CD4-positive, alpha-beta T cell (primary cell): ENCODE results near the gene MID2. TPM values are rescaled to one million over a fixed set of nuclear protein-coding genes. Genes with fewer than 3 reads are reported as not detected.
"Not testable (repeated sequence)": the region's sequence is repeated elsewhere in the genome, so short reads cannot be mapped to it uniquely, and the experiment has no call there.

Experiments used
- ATAC-seq: fragments of 200-7000 bp; cut with Tn5 transposase; one replicate; pipeline ENCODE4 v1.10.0; 2022; ENCODE audit warnings: mild to moderate bottlenecking; ENCODE audit not compliant: poor library complexity
- CTCF ChIA-PET: fragments of 350-600 bp; sonication (Branson Sonifier 250); formaldehyde crosslinking; loops from one replicate; lab custom pipeline; 2021; ENCODE audit warnings: antibody characterized with exemption, inconsistent platforms; lab: Charles Lee
- POLR2A ChIA-PET: fragments of 350-600 bp; sonication (Branson Sonifier 250); formaldehyde crosslinking; loops from one replicate; lab custom pipeline; 2021; ENCODE audit warnings: antibody characterized with exemption, inconsistent platforms; lab: Charles Lee
- DNase-seq, 14 experiments: peaks; one replicate each; pipeline ENCODE4 v3.0.0-alpha.2; 2013 to 2020; ENCODE audit warnings: mixed read lengths in 2 of 14
- H3K27ac ChIP-seq, 2 donors: one replicate each; pipeline versions ENCODE4 v1.5.1 to v1.7.0; 2013; ENCODE audit warnings: low read length in 2 of 2, low read depth in 1 of 2, mild to moderate bottlenecking in 1 of 2
- H3K27me3 ChIP-seq, 2 experiments: 1 replicate in 1 of 2; 2 replicates in 1 of 2; pipeline versions ENCODE4 v1.6.1 to v1.7.0; 2013; ENCODE audit warnings: low read length in 2 of 2, control low read depth in 1 of 2, mild to moderate bottlenecking in 1 of 2, moderate library complexity in 1 of 2; ENCODE audit not compliant: insufficient read depth in 2 of 2, control insufficient read depth in 1 of 2
- H3K36me3 ChIP-seq: one replicate; pipeline ENCODE4 v1.6.1; 2013; ENCODE audit warnings: low read length, control low read depth; ENCODE audit not compliant: insufficient read depth
- H3K4me1 ChIP-seq: one replicate; pipeline ENCODE4 v1.6.1; 2013; ENCODE audit warnings: low read length, control low read depth; ENCODE audit not compliant: insufficient read depth
- H3K4me3 ChIP-seq: one replicate; pipeline ENCODE4 v1.5.1; 2013; ENCODE audit warnings: mild to moderate bottlenecking, low read length, moderate library complexity
- H3K9me3 ChIP-seq, 2 experiments: 1 replicate in 1 of 2; 2 replicates in 1 of 2; pipeline versions ENCODE4 v1.6.1 to v1.7.0; 2013; ENCODE audit warnings: low read length in 2 of 2, mild to moderate bottlenecking in 2 of 2, control low read depth in 1 of 2, moderate library complexity in 1 of 2; ENCODE audit not compliant: control insufficient read depth in 1 of 2, insufficient read depth in 1 of 2
- H3K27ac Mint-ChIP-seq: one replicate; pipeline ENCODE4 v1.8.0; 2020; ENCODE audit warnings: mixed read lengths
- H3K27me3 Mint-ChIP-seq: one replicate; pipeline ENCODE4 v1.8.0; 2021; ENCODE audit warnings: mixed read lengths
- H3K36me3 Mint-ChIP-seq: one replicate; pipeline ENCODE4 v1.8.0; 2021; ENCODE audit warnings: low read depth, mixed read lengths
- H3K4me1 Mint-ChIP-seq: one replicate; pipeline ENCODE4 v1.8.0; 2021; ENCODE audit warnings: low read depth, mixed read lengths
- H3K4me3 Mint-ChIP-seq: one replicate; pipeline ENCODE4 v1.8.0; 2020; ENCODE audit warnings: mild to moderate bottlenecking, mixed read lengths
- H3K9me3 Mint-ChIP-seq: one replicate; pipeline ENCODE4 v1.8.0; 2020; ENCODE audit warnings: mixed read lengths
- intact Hi-C, 2 experiments: fragments of 100-400 bp; cut with DNase I in 1 of 2; cut with micrococcal nuclease in 1 of 2; formaldehyde crosslinking; loops; one replicate each; pipeline versions ENCODE4 v1.15.1 to v1.9.0; 2023 to 2025; cut with DNase I, micrococcal nuclease
- total RNA-seq, 174 experiments: library from RNA in 2 of 174; stranded (reverse) in 2 of 174; gene quantifications; one replicate each; pipeline ENCODE4 v1.2.3 and lab custom pipeline; 2021 to 2026
- TF ChIP-seq, protein P1 (sequence below): fragments of 200-600 bp; IDR thresholded peaks from one replicate; pipeline ENCODE4 v1.8.0; 2022; ENCODE audit warnings: antibody characterized with exemption, mild to moderate bottlenecking

MID2 gene
- total RNA-seq, 2 experiments from 2014 or later: 15.7 to 16.9 TPM

DNA sequence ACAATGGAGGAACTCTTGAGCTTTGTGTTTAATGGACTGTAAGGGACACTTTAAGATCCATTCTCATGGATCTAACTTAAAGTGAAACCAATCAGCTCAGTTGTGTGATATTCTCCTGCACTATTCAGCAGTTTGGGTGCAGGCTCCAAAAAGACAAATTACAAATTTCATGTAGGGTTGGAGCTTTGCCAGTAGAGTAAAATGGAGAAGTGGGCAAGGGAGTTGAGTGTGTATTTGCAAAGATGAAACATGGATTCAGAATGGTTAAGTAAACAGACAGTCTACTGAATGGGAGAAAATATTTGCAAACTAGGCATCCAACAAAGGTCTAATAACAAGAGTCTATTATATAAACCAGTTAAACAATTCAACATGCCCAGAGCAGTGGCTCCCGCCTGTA, 21.2 kb upstream of the MID2 start:
- H3K9me3 ChIP-seq: no peaks in the 10 kb centered on the region
- ChIA-PET POLR2A (no interaction called here), CTCF (no interaction called here)
- H3K27ac ChIP-seq: no peak overlapping the region
- Mint-ChIP-seq H3K4me1 (no peaks in the 10 kb centered on the region), H3K4me3 (no peak overlapping the region), H3K27me3 (peaks cover 22% of the 10 kb centered on the region), H3K27ac (no peak overlapping the region), H3K9me3 (no peaks in the 10 kb centered on the region), H3K36me3 (no peaks in the 10 kb centered on the region)
- DNase-seq (no peak), ATAC-seq (no peak)
- H3K27me3 ChIP-seq: peaks cover 0 to 3% of the 10 kb centered on the region in 2 experiments
- no peaks in the 10 kb centered on the region for H3K4me1 ChIP-seq
- intact Hi-C loops: no loop called here
- H3K4me3 ChIP-seq: no peak overlapping the region
- TF ChIP-seq, protein P1, sequence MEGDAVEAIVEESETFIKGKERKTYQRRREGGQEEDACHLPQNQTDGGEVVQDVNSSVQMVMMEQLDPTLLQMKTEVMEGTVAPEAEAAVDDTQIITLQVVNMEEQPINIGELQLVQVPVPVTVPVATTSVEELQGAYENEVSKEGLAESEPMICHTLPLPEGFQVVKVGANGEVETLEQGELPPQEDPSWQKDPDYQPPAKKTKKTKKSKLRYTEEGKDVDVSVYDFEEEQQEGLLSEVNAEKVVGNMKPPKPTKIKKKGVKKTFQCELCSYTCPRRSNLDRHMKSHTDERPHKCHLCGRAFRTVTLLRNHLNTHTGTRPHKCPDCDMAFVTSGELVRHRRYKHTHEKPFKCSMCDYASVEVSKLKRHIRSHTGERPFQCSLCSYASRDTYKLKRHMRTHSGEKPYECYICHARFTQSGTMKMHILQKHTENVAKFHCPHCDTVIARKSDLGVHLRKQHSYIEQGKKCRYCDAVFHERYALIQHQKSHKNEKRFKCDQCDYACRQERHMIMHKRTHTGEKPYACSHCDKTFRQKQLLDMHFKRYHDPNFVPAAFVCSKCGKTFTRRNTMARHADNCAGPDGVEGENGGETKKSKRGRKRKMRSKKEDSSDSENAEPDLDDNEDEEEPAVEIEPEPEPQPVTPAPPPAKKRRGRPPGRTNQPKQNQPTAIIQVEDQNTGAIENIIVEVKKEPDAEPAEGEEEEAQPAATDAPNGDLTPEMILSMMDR: no peak
- H3K36me3 ChIP-seq: no peaks in the 10 kb centered on the region

DNA sequence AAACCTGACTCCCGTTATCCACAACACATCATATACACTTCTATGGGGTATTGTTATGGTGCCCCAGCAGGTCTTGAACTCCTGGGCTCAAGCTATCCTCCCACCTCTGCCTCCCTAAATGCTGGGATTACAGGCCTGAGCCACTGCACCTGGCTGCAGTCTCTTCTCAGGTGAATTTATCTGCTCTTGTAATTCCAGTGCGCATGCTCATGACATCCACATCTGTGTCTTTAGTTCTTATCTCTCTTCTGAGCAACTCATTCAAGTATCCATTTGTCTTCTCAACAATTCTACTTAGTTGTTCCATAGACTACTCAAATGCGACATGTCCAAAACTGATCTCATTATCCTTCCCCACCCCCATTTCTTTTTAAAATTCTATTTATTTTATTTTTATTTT, 20.5 kb upstream of the MID2 start:
- no peaks in the 10 kb centered on the region for H3K27me3 ChIP-seq
- no peaks in the 10 kb centered on the region for H3K9me3 ChIP-seq
- no peaks in the 10 kb centered on the region for H3K9me3 Mint-ChIP-seq
- no peaks in the 10 kb centered on the region for H3K36me3 ChIP-seq
- DNase-seq (no peak), ATAC-seq (no peak)
- intact Hi-C loops: no loop called here
- TF ChIP-seq, protein P1: no peak
- H3K27me3 Mint-ChIP-seq: peaks cover 14% of the 10 kb centered on the region
- H3K4me1 ChIP-seq: no peaks in the 10 kb centered on the region
- no peak overlapping the region for H3K4me3 Mint-ChIP-seq
- H3K4me1 Mint-ChIP-seq: no peaks in the 10 kb centered on the region
- ChIA-PET POLR2A (no interaction called here), CTCF (no interaction called here)
- H3K27ac Mint-ChIP-seq: no peak overlapping the region
- H3K4me3 ChIP-seq: no peak overlapping the region
- no peak overlapping the region for H3K27ac ChIP-seq
- H3K36me3 Mint-ChIP-seq: no peaks in the 10 kb centered on the region

DNA sequence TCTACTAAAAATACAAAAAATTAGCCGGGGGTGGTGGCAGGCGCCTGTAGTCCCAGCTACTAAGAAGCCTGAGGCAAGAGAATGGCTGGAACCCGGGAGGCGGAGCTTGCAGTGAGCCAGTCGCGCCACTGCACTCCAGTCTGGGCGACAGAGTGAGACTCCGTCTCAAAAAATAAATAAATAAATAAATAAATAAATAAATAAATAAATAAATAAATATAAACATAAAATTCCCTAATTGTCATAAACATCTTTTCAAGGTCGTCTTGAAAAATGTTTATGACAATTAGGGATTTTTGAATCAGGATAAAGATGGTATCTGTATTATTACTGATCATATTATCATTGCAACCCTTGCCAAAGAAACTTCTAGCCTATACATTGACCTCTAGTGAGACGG, 15.6 kb upstream of the MID2 start:
- H3K9me3 Mint-ChIP-seq, H3K4me3 ChIP-seq, DNase-seq, H3K4me1 Mint-ChIP-seq, CTCF ChIA-PET, H3K4me1 ChIP-seq, intact Hi-C loops, H3K9me3 ChIP-seq, POLR2A ChIA-PET, H3K27ac Mint-ChIP-seq, H3K27ac ChIP-seq, ATAC-seq, H3K4me3 Mint-ChIP-seq, H3K36me3 Mint-ChIP-seq, H3K27me3 ChIP-seq, H3K36me3 ChIP-seq: not testable (repeated sequence)
- H3K27me3 Mint-ChIP-seq: peaks cover 20% of the 10 kb centered on the region

DNA sequence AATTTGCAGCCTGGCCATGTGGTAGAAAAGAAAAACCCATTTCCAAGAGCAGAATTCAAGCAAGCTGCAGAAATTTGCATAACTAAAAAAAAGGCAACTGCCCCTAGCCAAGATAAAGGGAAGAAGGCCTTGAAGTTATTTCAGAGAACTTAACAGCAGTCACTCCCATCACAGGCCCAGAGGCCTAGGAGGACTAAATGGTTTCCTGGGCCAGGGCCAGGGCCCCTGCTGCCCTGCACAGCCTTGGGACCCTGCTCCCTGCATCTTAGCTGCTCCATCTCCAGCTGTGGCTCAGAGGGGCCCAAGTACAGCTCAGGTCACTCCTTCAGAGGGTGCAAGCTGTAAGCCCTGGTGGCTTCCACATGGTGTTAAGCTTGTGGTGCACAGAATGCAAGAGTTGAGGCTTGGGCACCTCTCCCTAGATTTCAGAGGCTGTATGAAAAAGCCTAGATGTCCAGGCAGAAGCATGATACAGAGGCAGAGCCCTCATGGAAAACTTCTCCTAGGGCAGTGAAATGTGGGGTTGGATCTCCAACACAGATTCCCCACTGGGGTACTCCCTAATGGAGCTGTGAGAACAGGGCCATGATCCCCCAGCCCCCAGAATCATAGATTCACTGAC, 6.7 kb upstream of the MID2 start:
- TF ChIP-seq, protein P1: no peak
- Mint-ChIP-seq H3K4me3 (no peak overlapping the region), H3K9me3 (no peaks in the 10 kb centered on the region), H3K4me1 (peaks cover 5% of the 10 kb centered on the region), H3K36me3 (no peaks in the 10 kb centered on the region), H3K27ac (no peak overlapping the region), H3K27me3 (peaks cover 5% of the 10 kb centered on the region)
- Histone ChIP-seq H3K9me3 (peaks cover 7 to 9% of the 10 kb centered on the region in 2 experiments), H3K27ac (no peak overlapping the region), H3K4me3 (no peak overlapping the region), H3K4me1 (no peaks in the 10 kb centered on the region), H3K36me3 (no peaks in the 10 kb centered on the region), H3K27me3 (no peaks in the 10 kb centered on the region)
- intact Hi-C loops: no loop called here
- no peak for DNase-seq
- ChIA-PET CTCF (no interaction called here), POLR2A (no interaction called here)
- ATAC-seq: no peak
